Measurements from ENCODE around the gene NBEAL1.
"Not testable (repeated sequence)": the region's sequence is repeated elsewhere in the genome, so short reads cannot be mapped to it uniquely, and the experiment has no call there.

DNA sequence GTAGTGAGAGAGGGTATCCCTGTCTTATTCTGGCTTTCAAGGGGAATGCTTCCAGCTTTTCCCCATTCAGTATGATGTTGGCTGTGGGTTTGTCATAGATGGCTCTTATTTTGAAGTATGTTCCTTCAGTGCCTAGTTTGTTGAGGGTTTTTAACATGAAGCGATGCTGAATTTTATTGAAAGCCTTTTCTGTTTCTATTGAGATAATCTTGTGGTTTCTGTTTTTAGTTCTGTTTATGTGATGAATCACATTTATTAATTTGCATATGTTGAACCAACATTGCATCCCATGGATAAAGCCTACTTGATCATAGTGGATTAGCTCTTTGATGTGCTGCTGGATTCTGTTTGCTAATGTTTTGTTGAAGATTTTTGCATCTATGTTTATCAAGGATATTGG is 87.7 kb downstream of the NBEAL1 start:
- not testable (repeated sequence) for TF ChIP-seq TAF1 (IDR thresholded peaks at IDR 0.05; ENCODE audit: borderline replicate concordance, low read depth, low read length); POLR2AphosphoS5 (IDR thresholded peaks at IDR 0.05; ENCODE audit: low read depth, low read length)

Data from GM12892 (cell line).